C4-2B (cell line): ENCODE data around the gene RNASET2.

Source experiments
- ZFX ChIP-seq: fragments of 450-650 bp; IDR thresholded peaks from 2 replicates; pipeline ENCODE4 v1.6.1; 2017
- TF ChIP-seq, protein P1 (sequence below): fragments of 450-650 bp; conservative IDR thresholded peaks from 2 replicates; pipeline ENCODE4 v1.5.1; 2017; ENCODE audit warnings: mild to moderate bottlenecking

DNA sequence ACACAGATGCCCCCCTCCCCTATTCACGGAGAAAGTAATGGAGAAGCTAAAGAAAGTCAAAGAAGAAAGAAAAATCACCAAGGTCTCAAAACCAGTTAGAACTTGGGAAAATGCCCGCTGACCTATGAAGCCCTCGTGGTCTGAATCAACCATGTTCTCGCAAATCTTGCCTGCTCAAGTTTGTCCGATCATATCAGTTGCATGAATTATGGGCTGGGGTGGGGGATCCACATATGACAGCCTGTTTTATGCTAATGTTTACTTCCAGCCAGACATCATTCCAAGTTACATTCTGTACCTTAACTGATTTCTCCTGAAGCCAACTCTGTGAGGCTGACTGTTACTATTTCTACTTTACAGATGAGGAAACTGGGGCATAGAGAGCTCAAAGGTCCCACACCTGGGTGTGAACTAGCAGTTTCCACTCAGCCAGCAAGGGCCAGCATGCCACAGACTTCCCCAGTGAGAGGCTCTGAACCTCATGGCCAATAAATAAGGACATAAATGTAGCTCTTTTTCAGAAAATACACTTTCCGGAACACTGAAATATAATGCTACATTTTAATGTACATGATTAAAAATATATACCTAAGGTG is 2.1 kb downstream of the RNASET2 start:
- TF ChIP-seq, protein P1, sequence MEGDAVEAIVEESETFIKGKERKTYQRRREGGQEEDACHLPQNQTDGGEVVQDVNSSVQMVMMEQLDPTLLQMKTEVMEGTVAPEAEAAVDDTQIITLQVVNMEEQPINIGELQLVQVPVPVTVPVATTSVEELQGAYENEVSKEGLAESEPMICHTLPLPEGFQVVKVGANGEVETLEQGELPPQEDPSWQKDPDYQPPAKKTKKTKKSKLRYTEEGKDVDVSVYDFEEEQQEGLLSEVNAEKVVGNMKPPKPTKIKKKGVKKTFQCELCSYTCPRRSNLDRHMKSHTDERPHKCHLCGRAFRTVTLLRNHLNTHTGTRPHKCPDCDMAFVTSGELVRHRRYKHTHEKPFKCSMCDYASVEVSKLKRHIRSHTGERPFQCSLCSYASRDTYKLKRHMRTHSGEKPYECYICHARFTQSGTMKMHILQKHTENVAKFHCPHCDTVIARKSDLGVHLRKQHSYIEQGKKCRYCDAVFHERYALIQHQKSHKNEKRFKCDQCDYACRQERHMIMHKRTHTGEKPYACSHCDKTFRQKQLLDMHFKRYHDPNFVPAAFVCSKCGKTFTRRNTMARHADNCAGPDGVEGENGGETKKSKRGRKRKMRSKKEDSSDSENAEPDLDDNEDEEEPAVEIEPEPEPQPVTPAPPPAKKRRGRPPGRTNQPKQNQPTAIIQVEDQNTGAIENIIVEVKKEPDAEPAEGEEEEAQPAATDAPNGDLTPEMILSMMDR = no peak
- TF ChIP-seq ZFX = no peak
